Measurements from ENCODE around the gene NFKB1. TPM values are rescaled to one million over a fixed set of nuclear protein-coding genes. Genes with fewer than 3 reads are reported as not detected.

Gene NFKB1
- polyA plus RNA-seq, 2 of the 4 experiments (the other 2 are of a cell fraction) = 15.2 to 18.3 TPM

GRCh38 chr4:102637391-102637790 lies 136.2 kb downstream of the NFKB1 start:
- DNase-seq (ENCODE audit: low read depth in 1 of 2, low spot score in 1 of 2) (no peak), FAIRE-seq (no peak), ATAC-seq (no peak)
- no peak overlapping the region for H3K4me2 ChIP-seq
- 98% methylated on average over 3 of the region's 3 CpGs for WGBS (ENCODE audit: missing lambda C conversion rate)
- no peak overlapping the region for H3K4me3 ChIP-seq
- ChIA-PET CTCF (no interaction called here), POLR2A (no interaction called here)
- H3K27ac ChIP-seq = no peak overlapping the region
- TF ChIP-seq, protein P1, sequence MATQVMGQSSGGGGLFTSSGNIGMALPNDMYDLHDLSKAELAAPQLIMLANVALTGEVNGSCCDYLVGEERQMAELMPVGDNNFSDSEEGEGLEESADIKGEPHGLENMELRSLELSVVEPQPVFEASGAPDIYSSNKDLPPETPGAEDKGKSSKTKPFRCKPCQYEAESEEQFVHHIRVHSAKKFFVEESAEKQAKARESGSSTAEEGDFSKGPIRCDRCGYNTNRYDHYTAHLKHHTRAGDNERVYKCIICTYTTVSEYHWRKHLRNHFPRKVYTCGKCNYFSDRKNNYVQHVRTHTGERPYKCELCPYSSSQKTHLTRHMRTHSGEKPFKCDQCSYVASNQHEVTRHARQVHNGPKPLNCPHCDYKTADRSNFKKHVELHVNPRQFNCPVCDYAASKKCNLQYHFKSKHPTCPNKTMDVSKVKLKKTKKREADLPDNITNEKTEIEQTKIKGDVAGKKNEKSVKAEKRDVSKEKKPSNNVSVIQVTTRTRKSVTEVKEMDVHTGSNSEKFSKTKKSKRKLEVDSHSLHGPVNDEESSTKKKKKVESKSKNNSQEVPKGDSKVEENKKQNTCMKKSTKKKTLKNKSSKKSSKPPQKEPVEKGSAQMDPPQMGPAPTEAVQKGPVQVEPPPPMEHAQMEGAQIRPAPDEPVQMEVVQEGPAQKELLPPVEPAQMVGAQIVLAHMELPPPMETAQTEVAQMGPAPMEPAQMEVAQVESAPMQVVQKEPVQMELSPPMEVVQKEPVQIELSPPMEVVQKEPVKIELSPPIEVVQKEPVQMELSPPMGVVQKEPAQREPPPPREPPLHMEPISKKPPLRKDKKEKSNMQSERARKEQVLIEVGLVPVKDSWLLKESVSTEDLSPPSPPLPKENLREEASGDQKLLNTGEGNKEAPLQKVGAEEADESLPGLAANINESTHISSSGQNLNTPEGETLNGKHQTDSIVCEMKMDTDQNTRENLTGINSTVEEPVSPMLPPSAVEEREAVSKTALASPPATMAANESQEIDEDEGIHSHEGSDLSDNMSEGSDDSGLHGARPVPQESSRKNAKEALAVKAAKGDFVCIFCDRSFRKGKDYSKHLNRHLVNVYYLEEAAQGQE (IDR thresholded peaks at IDR 0.05) = no peak
- TF ChIP-seq SMC3 (IDR thresholded peaks at IDR 0.05) = no peak
- no peak for TF ChIP-seq RCOR1 (IDR thresholded peaks at IDR 0.05; ENCODE audit: low read depth, low read length)
- no peak for TF ChIP-seq ZC3H11A (IDR thresholded peaks at IDR 0.05)
- TF ChIP-seq HEYL (CRISPR knock-in tag; IDR thresholded peaks at IDR 0.05) = no peak
- TF ChIP-seq FOSB (CRISPR knock-in tag; IDR thresholded peaks at IDR 0.05) = no peak
- TF ChIP-seq RFX5 (IDR thresholded peaks at IDR 0.05) = no peak
- no peak for TF ChIP-seq ZNF302 (CRISPR knock-in tag; IDR thresholded peaks at IDR 0.05)
- TF ChIP-seq ZFP36 (IDR thresholded peaks at IDR 0.05; ENCODE audit: borderline replicate concordance, partially characterized antibody) = no peak
- H3K4me1 ChIP-seq = 0 out of 3 replicates have a peak, but pooled peaks cover 2% of the 10 kb centered on the region
- H3K9me3 ChIP-seq = no peaks in the 10 kb centered on the region

DNA sequence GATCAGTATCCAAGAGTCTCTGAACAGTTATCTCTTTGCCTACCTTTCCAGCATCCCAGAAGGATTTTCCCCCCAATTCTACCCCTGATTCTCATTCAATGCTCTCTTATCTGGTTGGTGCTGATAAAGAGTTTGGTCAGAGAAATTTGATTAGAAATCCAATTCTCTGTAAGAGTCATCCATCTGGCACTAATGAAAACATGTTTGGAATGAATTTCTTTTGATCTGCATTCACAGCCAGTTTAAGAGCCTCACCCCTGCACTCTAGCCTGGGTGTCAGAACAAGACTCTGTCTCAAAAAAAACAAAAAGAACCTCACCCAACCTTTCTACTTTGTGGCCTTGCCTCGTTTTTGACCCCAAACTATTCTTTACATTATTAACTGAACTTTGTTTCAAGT lies 137.5 kb downstream of the NFKB1 start:
- no peak overlapping the region for H3K4me3 ChIP-seq
- WGBS (ENCODE audit: missing lambda C conversion rate) = 28% methylated on average over 1 of the region's 1 CpG
- no peaks in the 10 kb centered on the region for H3K9me3 ChIP-seq
- ATAC-seq (no peak), DNase-seq (ENCODE audit: low read depth in 1 of 2, low spot score in 1 of 2) (no peak), FAIRE-seq (no peak)
- TF ChIP-seq HDAC2 (IDR thresholded peaks at IDR 0.05) = no peak
- no peak for TF ChIP-seq POLR2AphosphoS2 (conservative IDR thresholded peaks at IDR 0.05; ENCODE audit: low read length)
- no peak for TF ChIP-seq KDM1A (IDR thresholded peaks at IDR 0.05; ENCODE audit: low read depth)
- H3K27ac ChIP-seq = no peak overlapping the region
- ChIA-PET POLR2A (no interaction called here), CTCF (no interaction called here)
- H3K4me1 ChIP-seq = 0 out of 3 replicates have a peak, but pooled peaks cover 2% of the 10 kb centered on the region
- no peak overlapping the region for H3K4me2 ChIP-seq

DNA sequence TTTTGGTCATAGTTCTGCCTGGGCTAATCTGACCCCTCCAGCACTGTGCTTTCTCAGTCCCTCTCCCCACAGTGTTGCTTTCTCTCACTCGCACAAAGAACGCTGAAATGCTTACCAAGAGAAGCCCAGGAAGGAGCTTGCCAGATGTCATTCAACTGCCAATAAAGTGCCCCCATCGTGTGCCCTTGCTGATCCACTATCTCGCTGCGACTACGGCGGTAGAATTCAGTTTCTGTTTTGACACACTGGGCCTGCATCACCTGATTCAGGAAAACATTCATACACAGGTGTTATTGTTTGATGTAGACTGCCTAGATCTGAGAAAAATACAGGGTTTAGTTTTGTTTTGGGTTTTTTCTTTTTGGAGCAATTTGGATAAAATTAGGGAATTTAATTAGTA lies 138.4 kb downstream of the NFKB1 start:
- ChIA-PET POLR2A (no interaction called here), CTCF (no interaction called here)
- Histone ChIP-seq H3K9me3 (no peaks in the 10 kb centered on the region), H3K27ac (no peak overlapping the region), H3K4me3 (no peak overlapping the region), H3K4me1 (0 out of 3 replicates have a peak, but pooled peaks cover 2% of the 10 kb centered on the region), H3K4me2 (no peak overlapping the region)
- TF ChIP-seq ESRRA (IDR thresholded peaks at IDR 0.05; ENCODE audit: borderline replicate concordance, low read length) (no peak), TFCP2L1 (CRISPR knock-in tag; IDR thresholded peaks at IDR 0.05) (no peak), HMGXB4 (CRISPR knock-in tag; IDR thresholded peaks at IDR 0.05; ENCODE audit: borderline replicate concordance) (no peak), CEBPB (IDR thresholded peaks at IDR 0.05) (no peak), PHF8 (IDR thresholded peaks at IDR 0.05; ENCODE audit: borderline replicate concordance, low read depth) (no peak), EHMT2 (IDR thresholded peaks at IDR 0.05; ENCODE audit: low read depth) (no peak), ATOH8 (CRISPR knock-in tag; IDR thresholded peaks at IDR 0.05; ENCODE audit: low read depth) (no peak), CBX8 (IDR thresholded peaks at IDR 0.05) (no peak), MYC (IDR thresholded peaks at IDR 0.05; ENCODE audit: borderline replicate concordance, low read length) (no peak), JUN (IDR thresholded peaks at IDR 0.05) (no peak), CBX2 (IDR thresholded peaks at IDR 0.05; ENCODE audit: borderline replicate concordance, low read depth) (no peak)
- TF ChIP-seq, protein P2, sequence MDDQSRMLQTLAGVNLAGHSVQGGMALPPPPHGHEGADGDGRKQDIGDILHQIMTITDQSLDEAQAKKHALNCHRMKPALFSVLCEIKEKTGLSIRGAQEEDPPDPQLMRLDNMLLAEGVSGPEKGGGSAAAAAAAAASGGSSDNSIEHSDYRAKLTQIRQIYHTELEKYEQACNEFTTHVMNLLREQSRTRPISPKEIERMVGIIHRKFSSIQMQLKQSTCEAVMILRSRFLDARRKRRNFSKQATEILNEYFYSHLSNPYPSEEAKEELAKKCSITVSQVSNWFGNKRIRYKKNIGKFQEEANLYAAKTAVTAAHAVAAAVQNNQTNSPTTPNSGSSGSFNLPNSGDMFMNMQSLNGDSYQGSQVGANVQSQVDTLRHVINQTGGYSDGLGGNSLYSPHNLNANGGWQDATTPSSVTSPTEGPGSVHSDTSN (IDR thresholded peaks at IDR 0.05) = no peak
- 97% methylated on average over 7 of the region's 7 CpGs for WGBS (ENCODE audit: missing lambda C conversion rate)
- ATAC-seq (no peak), DNase-seq (ENCODE audit: low read depth in 1 of 2, low spot score in 1 of 2) (no peak), FAIRE-seq (no peak)

Measured in A549 (cell line).